Breast epithelium (tissue), 4 donors: ENCODE measurements around the gene ARHGEF17. TPM values are rescaled to one million over a fixed set of nuclear protein-coding genes. Genes with fewer than 3 reads are reported as not detected.

ENCODE experiments used
- DNase-seq, 2 donors: peaks; one replicate each; pipeline ENCODE4 v3.0.0-alpha.2; 2019; ENCODE audit warnings: low spot score in 2 of 2
- H3K27ac ChIP-seq, 2 donors: fragments of 200-600 bp; sonication (generic) in 1 of 2; one replicate each; pipeline ENCODE4 v1.5.1; 2016 to 2019; ENCODE audit warnings: mild to moderate bottlenecking in 1 of 2
- H3K27me3 ChIP-seq, 2 donors: fragments of 200-600 bp; sonication (generic) in 1 of 2; one replicate each; pipeline versions ENCODE4 v1.5.1 to v1.6.0; 2017 to 2019; ENCODE audit warnings: control low read depth in 1 of 2, mild to moderate bottlenecking in 1 of 2
- H3K36me3 ChIP-seq: fragments of 200-600 bp; one replicate; pipeline ENCODE4 v1.5.1; 2019
- H3K4me1 ChIP-seq, 2 donors: fragments of 200-600 bp; sonication (generic); one replicate each; pipeline ENCODE4 v1.5.1; 2016 to 2019; ENCODE audit warnings: control low read depth in 1 of 2
- H3K4me3 ChIP-seq, 3 donors: fragments of 200-600 bp; sonication (generic); 1 replicate in 2 of 3; 2 replicates in 1 of 3; pipeline ENCODE4 v1.5.1; 2016 to 2019; ENCODE audit warnings: mild to moderate bottlenecking in 3 of 3, moderate library complexity in 2 of 3
- H3K9me3 ChIP-seq, 2 donors: fragments of 200-600 bp; sonication (generic) in 1 of 2; one replicate each; pipeline ENCODE4 v1.5.1; 2016 to 2019; ENCODE audit warnings: control low read depth in 1 of 2
- POLR2A ChIP-seq: fragments of 450-650 bp; IDR thresholded peaks from one replicate; pipeline ENCODE4 v1.6.1; 2016; ENCODE audit warnings: antibody characterized with exemption, mild to moderate bottlenecking, moderate library complexity
- POLR2AphosphoS5 ChIP-seq, 3 donors: sonication (generic); formaldehyde crosslinking; IDR thresholded peaks; one replicate each; pipeline ENCODE4 v1.6.1; 2017; ENCODE audit warnings: antibody characterized with exemption in 3 of 3
- intact Hi-C: fragments of 100-400 bp; cut with DNase I; formaldehyde crosslinking; loops from one replicate; pipeline ENCODE4 v1.15.1; 2023; ENCODE audit warnings: low total_unique reads
- total RNA-seq, 3 donors: library from RNA; depleted of rRNA; stranded (reverse); fragments of >200 nt; gene quantifications; one replicate each; pipeline ENCODE4 v1.1.0, GENCODE V29; 2016
- TF ChIP-seq, protein P1 (sequence below), 3 donors: fragments of 450-650 bp; IDR thresholded peaks; one replicate each; pipeline ENCODE4 v1.5.1; 2016 to 2017; ENCODE audit warnings: antibody characterized with exemption in 3 of 3, mild to moderate bottlenecking in 3 of 3, moderate library complexity in 3 of 3

ARHGEF17 gene
- total RNA-seq, 3 donors from 2014 or later = 28.8 to 54.7 (median 38.2) TPM

GRCh38 chr11:73383249-73384124 lies 75.4 kb downstream of the ARHGEF17 start:
- H3K27ac ChIP-seq = peak overlapping the region; percentile 2 to 15
- intact Hi-C loops = no loop called here

DNA sequence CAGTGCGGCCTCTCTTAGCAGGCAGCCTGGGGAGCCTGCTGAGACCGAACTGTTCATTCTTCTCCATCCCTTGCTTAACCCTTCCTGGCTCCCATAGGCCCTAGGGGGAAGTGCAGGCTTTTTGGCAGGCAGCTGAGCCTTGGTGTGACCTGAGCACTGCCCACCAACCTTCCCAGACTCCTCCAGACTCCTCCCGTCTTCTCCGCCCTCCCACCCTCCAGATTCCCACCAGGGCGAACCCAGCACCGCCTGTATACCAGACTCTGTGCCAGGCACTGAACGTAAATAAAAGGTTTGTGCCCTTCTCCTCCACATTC lies 76.0 kb downstream of the ARHGEF17 start:
- no peak for TF ChIP-seq POLR2A
- TF ChIP-seq, protein P1, sequence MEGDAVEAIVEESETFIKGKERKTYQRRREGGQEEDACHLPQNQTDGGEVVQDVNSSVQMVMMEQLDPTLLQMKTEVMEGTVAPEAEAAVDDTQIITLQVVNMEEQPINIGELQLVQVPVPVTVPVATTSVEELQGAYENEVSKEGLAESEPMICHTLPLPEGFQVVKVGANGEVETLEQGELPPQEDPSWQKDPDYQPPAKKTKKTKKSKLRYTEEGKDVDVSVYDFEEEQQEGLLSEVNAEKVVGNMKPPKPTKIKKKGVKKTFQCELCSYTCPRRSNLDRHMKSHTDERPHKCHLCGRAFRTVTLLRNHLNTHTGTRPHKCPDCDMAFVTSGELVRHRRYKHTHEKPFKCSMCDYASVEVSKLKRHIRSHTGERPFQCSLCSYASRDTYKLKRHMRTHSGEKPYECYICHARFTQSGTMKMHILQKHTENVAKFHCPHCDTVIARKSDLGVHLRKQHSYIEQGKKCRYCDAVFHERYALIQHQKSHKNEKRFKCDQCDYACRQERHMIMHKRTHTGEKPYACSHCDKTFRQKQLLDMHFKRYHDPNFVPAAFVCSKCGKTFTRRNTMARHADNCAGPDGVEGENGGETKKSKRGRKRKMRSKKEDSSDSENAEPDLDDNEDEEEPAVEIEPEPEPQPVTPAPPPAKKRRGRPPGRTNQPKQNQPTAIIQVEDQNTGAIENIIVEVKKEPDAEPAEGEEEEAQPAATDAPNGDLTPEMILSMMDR (IDR thresholded peaks at IDR 0.05) = no peak
- no peak for TF ChIP-seq POLR2AphosphoS5 (IDR thresholded peaks at IDR 0.05)
- no peak for DNase-seq
- H3K36me3 ChIP-seq = no peaks in the 10 kb centered on the region
- H3K4me3 ChIP-seq = no peak overlapping the region
- no peaks in the 10 kb centered on the region for H3K9me3 ChIP-seq
- no peaks in the 10 kb centered on the region for H3K27me3 ChIP-seq
- H3K4me1 ChIP-seq = no peaks in the 10 kb centered on the region
- intact Hi-C loops = no loop called here
- H3K27ac ChIP-seq = no peak overlapping the region

More at GRCh38 chr11:73383249-73384124, 75.4 kb downstream of the ARHGEF17 start:
- Histone ChIP-seq H3K4me3 (no peak overlapping the region), H3K9me3 (no peaks in the 10 kb centered on the region), H3K4me1 (no peaks in the 10 kb centered on the region), H3K36me3 (no peaks in the 10 kb centered on the region), H3K27me3 (no peaks in the 10 kb centered on the region)
- TF ChIP-seq POLR2AphosphoS5 (IDR thresholded peaks at IDR 0.05) = no peak
- TF ChIP-seq, protein P1 (IDR thresholded peaks at IDR 0.05) = no peak
- TF ChIP-seq POLR2A = no peak
- no peak for DNase-seq

GRCh38 chr11:73384531-73384871 lies 76.4 kb downstream of the ARHGEF17 start:
- Histone ChIP-seq H3K27me3 (no peaks in the 10 kb centered on the region), H3K9me3 (no peaks in the 10 kb centered on the region), H3K36me3 (no peaks in the 10 kb centered on the region), H3K27ac (peak overlapping the region in 1 of 2 donors; percentile 32), H3K4me1 (no peaks in the 10 kb centered on the region), H3K4me3 (no peak overlapping the region)
- intact Hi-C loops = no loop called here
- DNase-seq = no peak
- TF ChIP-seq POLR2A = no peak
- TF ChIP-seq, protein P1 (IDR thresholded peaks at IDR 0.05) = no peak
- TF ChIP-seq POLR2AphosphoS5 (IDR thresholded peaks at IDR 0.05) = no peak

DNA sequence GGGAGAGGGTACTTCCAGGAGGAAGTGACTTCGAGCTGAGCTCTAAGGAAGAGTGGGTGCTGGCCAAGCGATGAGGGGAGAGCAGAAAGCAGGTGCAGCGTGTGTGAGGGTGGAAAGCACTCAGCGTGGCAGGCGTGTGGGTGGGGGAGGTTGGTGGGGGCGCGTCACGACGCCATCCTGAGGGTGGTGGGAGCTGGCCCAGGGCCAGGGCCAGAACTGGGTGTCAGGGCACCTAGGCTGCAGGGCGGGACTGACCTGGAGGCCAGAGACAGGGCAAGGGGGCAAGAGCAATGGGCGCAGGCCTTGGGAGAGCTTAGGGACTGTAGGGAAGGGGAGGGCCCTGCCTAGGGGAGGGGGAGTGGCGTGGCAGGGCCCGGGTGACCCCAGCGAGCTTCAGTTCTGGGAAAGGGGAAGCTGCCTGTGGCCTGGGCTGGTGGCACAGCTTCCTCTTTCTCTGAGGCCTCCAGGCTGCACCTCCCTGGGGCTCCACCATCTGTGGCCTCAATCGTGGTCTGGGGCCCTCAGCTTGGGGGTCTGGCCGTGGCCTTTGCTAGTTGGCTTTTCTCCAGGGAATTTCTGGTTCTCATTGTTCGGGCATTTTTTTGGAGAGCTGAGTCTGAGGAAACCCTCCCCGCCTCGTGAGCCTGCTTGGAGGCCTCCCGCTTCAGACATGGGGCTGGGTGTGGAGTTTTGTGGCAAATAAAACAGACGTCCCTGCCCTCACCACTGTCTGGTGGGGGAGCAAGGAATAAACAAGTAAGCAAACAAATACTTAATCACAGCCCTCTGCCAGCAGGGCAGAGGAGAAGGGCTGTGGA lies 77.0 kb downstream of the ARHGEF17 start:
- DNase-seq = no peak
- Histone ChIP-seq H3K4me3 (no peak overlapping the region), H3K27me3 (no peaks in the 10 kb centered on the region), H3K27ac (peak overlapping the region in 1 of 2 donors; percentile 32), H3K9me3 (no peaks in the 10 kb centered on the region), H3K36me3 (no peaks in the 10 kb centered on the region), H3K4me1 (no peaks in the 10 kb centered on the region)
- TF ChIP-seq POLR2AphosphoS5 (IDR thresholded peaks at IDR 0.05) (no peak), POLR2A (no peak)
- TF ChIP-seq, protein P1 (IDR thresholded peaks at IDR 0.05) = no peak
- intact Hi-C loops = no loop called here

DNA sequence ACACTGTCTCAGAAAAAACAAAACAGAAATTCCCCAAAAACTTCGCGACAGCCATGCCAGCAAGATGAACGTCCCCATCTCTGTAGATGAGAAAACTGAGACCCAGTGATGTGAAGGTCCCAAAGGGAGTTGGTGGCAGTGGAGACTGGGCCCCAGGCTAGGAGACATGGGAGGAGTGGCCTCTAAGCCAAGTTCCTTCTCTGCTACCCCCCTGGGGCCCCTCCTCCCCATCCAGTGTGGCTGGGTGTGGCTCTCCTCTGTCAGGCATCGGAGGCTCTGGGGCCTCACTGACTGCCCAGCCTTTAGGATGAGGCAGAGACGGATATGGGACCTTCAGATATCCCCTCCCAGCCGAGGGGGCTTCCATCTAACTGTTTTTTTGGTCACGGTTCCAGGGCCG lies 77.9 kb downstream of the ARHGEF17 start:
- no peak for TF ChIP-seq POLR2A
- TF ChIP-seq POLR2AphosphoS5 (IDR thresholded peaks at IDR 0.05) = no peak
- TF ChIP-seq, protein P1 (IDR thresholded peaks at IDR 0.05) = no peak
- H3K4me1 ChIP-seq = no peaks in the 10 kb centered on the region
- intact Hi-C loops = no loop called here

More for the DNA sequence above, 77.9 kb downstream of the ARHGEF17 start:
- H3K36me3 ChIP-seq = no peaks in the 10 kb centered on the region
- no peaks in the 10 kb centered on the region for H3K9me3 ChIP-seq
- no peak overlapping the region for H3K4me3 ChIP-seq
- no peak for DNase-seq
- H3K27ac ChIP-seq = peak overlapping the region in 1 of 2 donors; percentile 32
- no peaks in the 10 kb centered on the region for H3K27me3 ChIP-seq
